Measurements from ENCODE around the gene RELN.

Gene RELN

GRCh38 chr7:103832438-103832837, 157.0 kb downstream of the RELN start:
- H3F3A ChIP-seq (ENCODE audit: low read depth): no peaks in the 10 kb centered on the region
- H3K9ac ChIP-seq (ENCODE audit: low read depth, low read length, poor library complexity, severe bottlenecking): no peak overlapping the region
- H3K79me2 ChIP-seq (ENCODE audit: insufficient read depth, low read length): no peaks in the 10 kb centered on the region
- no peaks in the 10 kb centered on the region for H3K27me3 ChIP-seq (ENCODE audit: insufficient read depth, low read length, poor library complexity, severe bottlenecking)
- no peak overlapping the region for H3K4me3 ChIP-seq (ENCODE audit: low read length, poor library complexity, severe bottlenecking)
- H3K36me3 ChIP-seq (ENCODE audit: insufficient read depth, low read length): no peaks in the 10 kb centered on the region
- TF ChIP-seq CTCF (conservative IDR thresholded peaks at IDR 0.05; ENCODE audit: low read length): no peak
- TF ChIP-seq EZH2phosphoT487 (IDR thresholded peaks at IDR 0.05; ENCODE audit: borderline replicate concordance): no peak
- H2AFZ ChIP-seq (ENCODE audit: low read length): no peak overlapping the region
- H3K9me2 ChIP-seq (replicated peaks; ENCODE audit: low read depth, low read length): no peaks in the 10 kb centered on the region
- H3K4me2 ChIP-seq (ENCODE audit: low read depth, low read length, poor library complexity, severe bottlenecking): no peak overlapping the region
- no peaks in the 10 kb centered on the region for H4K20me1 ChIP-seq (ENCODE audit: insufficient read depth, low read length, poor library complexity, severe bottlenecking)
- H3K4me1 ChIP-seq (ENCODE audit: insufficient read depth, low read length, poor library complexity, severe bottlenecking): peaks cover 3% of the 10 kb centered on the region
- no peaks in the 10 kb centered on the region for H3K9me3 ChIP-seq (ENCODE audit: insufficient read depth, low read depth, low read length)

- H3K9me3 ChIP-seq (ENCODE audit: insufficient read depth, low read depth, low read length): no peaks in the 10 kb centered on the region
- no peaks in the 10 kb centered on the region for H3K79me2 ChIP-seq (ENCODE audit: insufficient read depth, low read length)
- no peaks in the 10 kb centered on the region for H3K36me3 ChIP-seq (ENCODE audit: insufficient read depth, low read length)
- no peak for TF ChIP-seq EZH2phosphoT487 (IDR thresholded peaks at IDR 0.05; ENCODE audit: borderline replicate concordance)
- TF ChIP-seq CTCF (conservative IDR thresholded peaks at IDR 0.05; ENCODE audit: low read length): no peak
- no peaks in the 10 kb centered on the region for H3K27me3 ChIP-seq (ENCODE audit: insufficient read depth, low read length, poor library complexity, severe bottlenecking)
- no peak overlapping the region for H2AFZ ChIP-seq (ENCODE audit: low read length)
- H3K9me2 ChIP-seq (replicated peaks; ENCODE audit: low read depth, low read length): no peaks in the 10 kb centered on the region
- H3F3A ChIP-seq (ENCODE audit: low read depth): no peaks in the 10 kb centered on the region
- H3K4me1 ChIP-seq (ENCODE audit: insufficient read depth, low read length, poor library complexity, severe bottlenecking): no peaks in the 10 kb centered on the region
- no peak overlapping the region for H3K4me3 ChIP-seq (ENCODE audit: low read length, poor library complexity, severe bottlenecking)
- no peak overlapping the region for H3K4me2 ChIP-seq (ENCODE audit: low read depth, low read length, poor library complexity, severe bottlenecking)
- H3K9ac ChIP-seq (ENCODE audit: low read depth, low read length, poor library complexity, severe bottlenecking): no peak overlapping the region
- H4K20me1 ChIP-seq (ENCODE audit: insufficient read depth, low read length, poor library complexity, severe bottlenecking): no peaks in the 10 kb centered on the region
These were observed 165.2 kb downstream of the RELN start for GRCh38 chr7:103824251-103824650.

GRCh38 chr7:103823084-103823483, 166.4 kb downstream of the RELN start:
- H3K4me2 ChIP-seq (ENCODE audit: low read depth, low read length, poor library complexity, severe bottlenecking): no peak overlapping the region
- no peaks in the 10 kb centered on the region for H3K36me3 ChIP-seq (ENCODE audit: insufficient read depth, low read length)
- no peaks in the 10 kb centered on the region for H3F3A ChIP-seq (ENCODE audit: low read depth)
- no peak overlapping the region for H3K9ac ChIP-seq (ENCODE audit: low read depth, low read length, poor library complexity, severe bottlenecking)
- no peaks in the 10 kb centered on the region for H3K79me2 ChIP-seq (ENCODE audit: insufficient read depth, low read length)
- H3K9me2 ChIP-seq (replicated peaks; ENCODE audit: low read depth, low read length): no peaks in the 10 kb centered on the region
- no peak overlapping the region for H2AFZ ChIP-seq (ENCODE audit: low read length)
- TF ChIP-seq CTCF (conservative IDR thresholded peaks at IDR 0.05; ENCODE audit: low read length) (no peak), EZH2phosphoT487 (IDR thresholded peaks at IDR 0.05; ENCODE audit: borderline replicate concordance) (no peak)
- no peaks in the 10 kb centered on the region for H3K9me3 ChIP-seq (ENCODE audit: insufficient read depth, low read depth, low read length)
- no peaks in the 10 kb centered on the region for H4K20me1 ChIP-seq (ENCODE audit: insufficient read depth, low read length, poor library complexity, severe bottlenecking)
- no peak overlapping the region for H3K4me3 ChIP-seq (ENCODE audit: low read length, poor library complexity, severe bottlenecking)
- H3K27me3 ChIP-seq (ENCODE audit: insufficient read depth, low read length, poor library complexity, severe bottlenecking): no peaks in the 10 kb centered on the region
- no peaks in the 10 kb centered on the region for H3K4me1 ChIP-seq (ENCODE audit: insufficient read depth, low read length, poor library complexity, severe bottlenecking)
